NCI-H446 (cell line): Measurements from ENCODE around the gene XPA.

Experiments used
- DNase-seq, 2 experiments: peaks; one replicate each; lab custom pipeline; 2025; lab: John Stamatoyannopoulos, UW

The XPA gene

GRCh38 chr9:97651646-97652045 lies 45.5 kb downstream of the XPA start:
- DNase-seq: no peak

- no peak for DNase-seq
Observed at GRCh38 chr9:97647996-97648395, 49.1 kb downstream of the XPA start.

GRCh38 chr9:97645720-97646119 lies 51.4 kb downstream of the XPA start:
- no peak for DNase-seq

- DNase-seq: no peak
Observed at GRCh38 chr9:97640325-97640724, 56.8 kb downstream of the XPA start.

GRCh38 chr9:97638666-97639065 lies 58.5 kb downstream of the XPA start:
- no peak for DNase-seq

- DNase-seq: no peak
Observed at GRCh38 chr9:97636903-97637302, 60.2 kb downstream of the XPA start.

GRCh38 chr9:97635026-97635425 lies 62.1 kb downstream of the XPA start:
- DNase-seq: no peak

- no peak for DNase-seq
Observed at GRCh38 chr9:97633859-97634490, 63.2 kb downstream of the XPA start.

- peak; percentile 89 to 97 for DNase-seq
Observed at GRCh38 chr9:97632985-97633858, 63.9 kb downstream of the XPA start, which contains the start of the genes NCBP1 and TSTD2. NCBP1 (plus strand) TSS chr9:97633821; CDS start chr9:97633882, 61 bp downstream. TSTD2 (minus strand) TSS chr9:97633368; CDS start chr9:97627562, 5,806 bp downstream.

- peak in 1 of 2 experiments; percentile 70 for DNase-seq
Observed at GRCh38 chr9:97632248-97632984, 64.7 kb downstream of the XPA start.

- no peak for DNase-seq
Observed at GRCh38 chr9:97630591-97630990, 66.5 kb downstream of the XPA start.

GRCh38 chr9:97629156-97629555 lies 68.0 kb downstream of the XPA start:
- no peak for DNase-seq

- DNase-seq: no peak
Observed at GRCh38 chr9:97628668-97629067, 68.5 kb downstream of the XPA start.

- DNase-seq: no peak
Observed at GRCh38 chr9:97627624-97628023, 69.5 kb downstream of the XPA start.

- no peak for DNase-seq
Observed at GRCh38 chr9:97625620-97626019, 71.5 kb downstream of the XPA start.
